Measurements from ENCODE around the gene SELENOT. TPM values are rescaled to one million over a fixed set of nuclear protein-coding genes. Genes with fewer than 3 reads are reported as not detected.

The SELENOT gene
- total and polyA plus RNA-seq, 2 of the 8 experiments (the other 6 are each of a cell fraction or from before 2014, with no cell fraction given) = 79.0 to 290 TPM

- TF ChIP-seq CHD2 (IDR thresholded peaks at IDR 0.05; ENCODE audit: low read length) (no peak), SIN3A (conservative IDR thresholded peaks at IDR 0.05 in 1 of 2, IDR thresholded peaks at IDR 0.05 in 1 of 2; ENCODE audit: low read depth in 1 of 2, low read length in 2 of 2) (no peak), ZNF274 (IDR thresholded peaks at IDR 0.05; ENCODE audit: borderline replicate concordance, extremely low read depth, low read length) (no peak), SP4 (IDR thresholded peaks at IDR 0.05; ENCODE audit: low read length) (no peak), TBP (IDR thresholded peaks at IDR 0.05; ENCODE audit: low read depth, low read length) (no peak), GABPA (IDR thresholded peaks at IDR 0.05; ENCODE audit: borderline replicate concordance, insufficient read depth, low read length) (no peak)
Observed at GRCh38 chr3:150666167-150666566, 63.0 kb downstream of the SELENOT start (continued).
